ENCODE measurements around the gene LRRC4.

The LRRC4 gene

DNA sequence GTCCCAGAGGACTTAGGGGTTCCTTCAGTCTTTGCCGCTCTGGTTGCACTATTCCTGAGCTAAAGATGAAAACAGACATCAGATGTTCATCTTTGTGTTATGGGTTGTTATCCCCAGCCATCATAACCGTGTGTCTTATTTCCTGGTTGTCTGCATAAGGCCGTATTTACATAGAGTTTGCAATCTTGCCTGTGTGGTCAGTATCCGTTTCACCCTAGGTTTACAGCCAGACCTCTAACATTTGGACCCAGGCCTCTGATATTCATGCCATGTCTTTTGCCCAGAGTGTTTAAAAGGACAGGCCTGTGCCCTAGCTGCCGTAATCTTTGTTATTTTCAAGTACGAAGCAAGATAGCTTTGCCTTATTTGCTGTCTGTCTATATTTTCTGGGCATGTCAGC lies 26.6 kb downstream of the LRRC4 start:
- no peak for FAIRE-seq

DNA sequence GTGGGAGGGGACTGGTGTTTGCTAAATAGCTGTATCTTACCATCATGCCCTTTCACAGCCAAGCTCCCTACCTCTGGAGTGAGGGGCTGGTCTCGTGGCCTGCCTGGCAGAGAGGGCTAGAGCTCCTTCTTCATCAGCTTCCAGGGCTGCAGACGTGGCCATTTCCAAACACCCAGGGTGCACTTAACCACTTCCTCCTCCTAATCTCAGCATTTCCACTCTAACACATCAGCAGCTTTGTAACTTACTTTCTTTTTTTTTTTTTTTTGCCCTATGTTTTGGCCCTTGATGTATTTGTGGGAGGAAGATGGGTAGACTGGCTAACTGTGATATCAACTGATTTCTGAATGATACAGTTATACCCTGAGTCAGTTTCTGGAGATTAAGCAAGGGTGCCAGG lies 27.4 kb downstream of the LRRC4 start:
- FAIRE-seq = no peak

DNA sequence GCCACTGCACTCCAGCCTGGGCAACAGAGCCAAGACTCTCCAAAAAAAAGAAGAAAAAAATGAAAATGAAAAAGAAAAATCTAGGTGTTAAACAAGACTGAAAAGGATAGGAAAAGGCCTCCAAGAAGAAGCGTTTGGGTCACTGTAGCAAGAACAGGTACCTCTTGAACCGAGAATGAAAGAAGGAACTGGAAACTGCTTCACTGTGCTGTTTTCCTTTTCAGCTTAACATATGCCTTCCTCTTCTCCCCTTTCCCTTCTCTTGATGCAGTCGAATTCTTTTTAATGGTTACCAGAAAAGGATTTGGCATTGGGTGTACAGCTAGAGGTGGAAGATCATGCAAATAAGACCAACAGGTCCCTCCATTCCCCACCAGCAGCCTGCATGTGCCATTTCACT lies 28.1 kb downstream of the LRRC4 start:
- FAIRE-seq = no peak

DNA sequence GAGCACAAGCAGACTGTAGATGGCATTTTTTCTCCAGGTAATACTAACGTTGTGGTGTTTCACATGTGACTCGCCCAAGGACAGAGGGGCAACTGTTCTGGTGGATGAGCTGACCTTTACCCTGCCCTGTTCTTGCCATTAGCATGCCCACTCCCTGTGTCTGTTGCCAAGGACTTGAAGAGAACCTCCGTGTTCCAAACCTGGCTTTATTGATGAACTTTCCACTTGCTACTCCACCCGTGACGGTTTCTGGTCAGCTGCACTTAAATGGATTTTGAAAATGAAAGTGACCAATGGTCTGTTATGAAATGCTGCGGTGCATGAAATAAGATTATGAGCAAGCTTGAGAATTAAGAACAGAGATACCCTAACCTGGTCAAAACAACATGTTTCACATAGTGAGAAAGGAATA lies 30.4 kb downstream of the LRRC4 start:
- no peak for FAIRE-seq

DNA sequence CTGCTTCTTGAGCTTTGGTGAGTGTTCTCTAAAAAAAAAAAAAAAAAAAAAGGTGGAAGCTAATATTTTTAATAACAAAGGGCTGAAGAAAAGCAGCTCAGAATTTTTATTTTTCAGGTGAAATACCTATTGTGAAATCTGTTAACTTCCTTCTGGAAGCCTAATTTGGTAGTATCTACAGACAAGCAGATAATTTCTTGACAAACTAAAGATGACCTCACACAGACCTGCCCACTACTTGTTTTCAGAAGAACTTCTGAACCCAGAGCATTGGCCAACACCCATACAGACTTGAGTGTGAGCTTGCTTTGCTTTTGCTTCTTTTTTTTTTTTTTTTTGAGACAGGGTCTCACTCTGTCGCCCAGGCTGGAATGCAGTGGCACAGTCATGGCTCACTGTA lies 31.2 kb downstream of the LRRC4 start:
- FAIRE-seq = no peak

DNA sequence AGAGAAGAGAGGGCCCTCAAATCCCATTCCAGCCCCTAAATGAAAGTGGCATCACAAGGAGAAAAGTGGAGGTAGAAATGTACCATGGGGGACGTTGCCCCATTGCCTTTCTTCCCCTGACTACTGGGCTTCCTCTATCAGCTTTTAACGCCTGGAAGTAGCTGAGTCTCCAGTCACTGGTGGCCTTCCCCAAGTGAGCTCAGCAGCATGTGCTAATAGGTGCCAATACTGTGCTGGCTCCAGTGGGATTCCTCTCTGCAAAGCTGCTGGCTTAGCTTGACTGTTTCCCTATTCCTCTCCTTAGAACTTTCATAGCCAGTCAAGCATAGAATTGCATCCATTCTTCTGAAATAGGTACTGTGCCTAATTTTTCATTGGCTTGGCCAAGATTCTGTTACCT lies 32.6 kb downstream of the LRRC4 start:
- FAIRE-seq = no peak

DNA sequence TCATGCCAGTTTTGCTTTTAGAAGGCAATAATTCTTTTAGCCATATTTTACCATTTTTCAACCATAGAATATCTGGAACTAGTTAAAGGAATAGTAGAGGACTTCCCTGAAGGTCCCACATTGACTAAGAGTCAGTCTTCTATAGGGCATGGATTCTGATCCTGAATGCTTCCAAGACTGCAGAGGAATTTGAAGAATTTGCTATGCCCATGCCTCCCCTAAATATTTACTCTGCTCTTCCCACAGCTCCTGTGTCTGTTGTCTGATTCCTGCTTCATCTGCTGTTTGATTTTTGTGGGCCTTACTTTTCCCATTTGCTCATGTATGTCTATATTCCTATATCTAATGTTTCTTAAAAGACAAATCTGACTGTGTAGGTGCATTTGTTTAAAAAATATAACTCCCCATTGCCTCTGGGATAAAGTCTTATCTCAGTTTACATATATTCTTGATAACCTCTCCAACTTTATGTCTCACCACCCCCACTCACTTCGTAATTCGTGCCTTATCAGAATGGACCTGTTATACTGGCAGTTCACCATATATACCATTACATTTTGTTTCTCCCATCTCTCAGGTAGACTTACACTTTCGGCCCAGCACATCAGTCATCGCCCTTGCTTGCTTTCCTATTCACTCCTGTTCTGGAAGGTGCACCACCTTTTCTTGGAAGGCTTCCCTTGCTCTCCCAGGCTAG lies 33.9 kb downstream of the LRRC4 start:
- FAIRE-seq = no peak

DNA sequence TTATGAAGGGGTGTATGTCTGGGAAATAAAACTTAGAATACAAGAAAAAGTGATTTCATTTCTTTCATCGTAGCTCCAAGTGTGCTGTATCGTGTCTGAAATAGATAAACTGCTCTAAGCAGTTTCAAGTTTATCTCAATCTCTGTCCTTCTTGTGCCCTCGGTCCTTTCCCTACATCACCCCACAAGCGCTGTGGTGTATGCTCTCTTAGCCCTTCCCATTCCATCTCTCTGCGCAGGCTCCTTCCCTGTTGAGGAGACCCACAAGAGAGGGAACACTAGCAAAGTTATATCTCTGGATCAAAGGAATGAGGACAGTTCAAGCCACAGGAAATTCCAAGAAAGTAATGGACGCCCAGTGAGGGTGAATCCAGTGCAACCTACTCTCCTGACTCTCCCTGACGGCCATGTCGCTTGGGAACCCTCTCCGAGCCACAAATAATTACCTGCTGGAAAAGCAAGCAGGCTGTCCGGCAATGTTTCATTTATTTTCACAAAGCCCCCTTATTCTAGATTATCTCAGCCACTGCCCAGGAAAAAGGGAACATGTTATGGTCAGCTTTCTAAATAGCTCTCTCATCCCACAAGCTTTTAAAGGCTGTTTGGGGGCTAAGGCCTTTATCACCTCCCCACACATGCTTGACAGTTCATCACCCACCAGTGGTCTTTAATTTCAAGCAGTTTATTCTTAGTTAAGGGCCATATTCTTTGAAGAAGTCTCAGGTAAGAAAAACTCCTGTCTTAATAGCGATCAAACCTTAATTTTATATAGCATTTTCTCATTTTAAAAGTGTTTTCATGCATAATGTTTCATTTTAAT lies 34.8 kb downstream of the LRRC4 start:
- no peak for FAIRE-seq

DNA sequence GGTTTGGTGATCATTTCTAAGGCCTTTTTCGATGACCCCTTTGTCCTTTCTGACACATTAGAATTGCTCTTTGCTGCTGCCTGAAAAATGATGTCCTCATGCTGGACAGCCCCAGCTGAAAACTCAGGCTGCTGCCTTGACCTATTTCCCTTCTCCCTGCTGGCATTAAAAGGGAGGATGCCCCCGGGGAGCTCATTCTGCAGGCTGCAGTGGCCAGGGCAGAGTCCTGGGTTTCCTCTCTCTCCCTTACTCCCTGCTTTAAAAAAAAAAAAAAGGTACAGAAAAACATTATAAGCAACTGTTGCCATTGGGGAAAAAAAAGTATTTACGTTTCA lies 35.4 kb downstream of the LRRC4 start:
- no peak for FAIRE-seq

DNA sequence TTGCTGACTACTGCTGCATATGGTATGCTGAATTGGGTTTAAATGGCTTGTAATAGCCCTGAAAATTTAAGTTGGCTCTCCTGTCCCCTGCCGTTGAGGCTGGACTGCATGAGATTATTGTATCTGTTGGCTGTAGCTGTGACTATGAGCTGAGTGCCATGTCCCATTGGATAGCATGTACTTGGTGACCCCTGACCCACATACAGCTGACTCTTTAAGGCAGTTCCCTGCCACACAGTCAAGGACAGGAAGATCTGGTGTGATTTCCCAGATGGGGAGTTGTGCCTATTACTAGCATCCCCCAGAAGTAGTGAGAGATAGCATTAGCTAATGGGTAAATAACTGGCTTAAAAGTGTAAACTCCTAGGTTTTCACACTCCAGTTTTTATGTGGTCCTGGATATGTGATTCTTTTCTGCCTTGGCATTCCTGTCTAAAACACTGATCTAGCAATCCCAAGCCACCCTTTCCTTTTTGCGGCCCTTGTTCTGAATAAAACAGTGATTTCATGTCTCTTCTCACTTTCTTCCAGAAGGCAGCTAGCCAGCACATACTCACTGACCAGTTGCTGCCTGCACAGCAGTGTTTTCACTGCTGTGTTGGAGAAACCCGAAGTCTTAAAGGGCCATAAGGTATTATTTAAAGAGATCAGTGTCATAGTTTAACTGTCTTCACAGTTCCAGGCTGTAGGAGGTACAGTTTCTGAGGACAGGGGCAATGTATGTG lies 35.9 kb downstream of the LRRC4 start:
- no peak for FAIRE-seq

DNA sequence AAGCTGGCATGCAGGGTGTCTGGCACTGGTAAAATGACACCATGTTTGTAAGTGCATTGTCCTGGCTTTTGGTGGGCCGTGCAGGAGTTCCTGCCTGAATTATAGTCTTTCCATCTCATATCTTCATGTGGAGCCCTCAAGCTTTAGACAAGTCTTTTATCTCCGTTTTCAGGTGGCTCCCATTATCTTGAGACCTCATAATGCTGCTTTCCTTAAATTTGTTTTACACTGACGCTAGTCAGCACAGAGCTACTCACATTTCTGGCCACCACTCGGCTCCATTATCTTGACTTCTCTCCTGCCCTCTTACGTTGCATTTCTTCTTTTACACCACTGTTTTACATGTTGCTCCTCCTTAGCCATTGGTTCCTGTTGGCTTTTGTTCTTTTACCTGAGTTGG lies 37.2 kb downstream of the LRRC4 start:
- FAIRE-seq = no peak

DNA sequence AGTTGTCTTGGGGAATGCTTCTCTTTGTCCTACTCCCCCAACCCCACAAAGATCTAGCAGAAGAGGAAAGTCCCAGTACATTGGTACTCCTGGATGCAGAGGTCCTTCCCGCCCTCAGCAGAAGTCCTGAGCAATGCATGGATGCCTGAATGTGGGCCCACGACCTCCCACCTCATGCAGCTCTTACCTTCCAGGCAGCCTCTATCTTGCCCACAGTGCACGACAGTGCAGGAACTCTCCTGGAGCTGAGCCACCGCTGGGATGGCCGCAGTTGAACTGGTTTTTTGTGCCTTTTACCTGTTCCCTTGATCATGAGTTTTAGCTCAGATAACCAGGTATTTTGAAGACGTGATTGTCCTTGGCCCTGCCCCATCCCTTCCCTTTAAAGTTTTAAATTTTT lies 37.9 kb downstream of the LRRC4 start:
- no peak for FAIRE-seq

DNA sequence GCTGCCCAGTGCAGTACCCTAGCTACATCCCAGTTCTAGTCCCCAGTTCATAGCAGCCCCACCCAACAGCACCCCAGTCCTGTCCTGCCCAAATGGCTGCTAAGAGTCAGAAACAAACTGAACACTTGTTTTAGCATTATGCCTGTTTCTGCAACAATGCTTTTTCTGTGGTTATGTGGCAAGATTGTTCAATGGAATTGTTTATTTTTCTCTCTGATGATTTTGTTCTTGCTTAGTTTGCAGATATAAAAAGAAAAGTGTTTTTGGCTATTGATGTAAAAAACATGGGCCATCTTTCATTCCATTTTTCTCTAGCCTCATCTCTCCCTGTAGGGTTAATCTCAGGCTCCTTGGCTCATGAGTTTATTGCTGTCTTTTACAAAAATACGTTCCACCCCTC lies 42.5 kb downstream of the LRRC4 start:
- FAIRE-seq = no peak

DNA sequence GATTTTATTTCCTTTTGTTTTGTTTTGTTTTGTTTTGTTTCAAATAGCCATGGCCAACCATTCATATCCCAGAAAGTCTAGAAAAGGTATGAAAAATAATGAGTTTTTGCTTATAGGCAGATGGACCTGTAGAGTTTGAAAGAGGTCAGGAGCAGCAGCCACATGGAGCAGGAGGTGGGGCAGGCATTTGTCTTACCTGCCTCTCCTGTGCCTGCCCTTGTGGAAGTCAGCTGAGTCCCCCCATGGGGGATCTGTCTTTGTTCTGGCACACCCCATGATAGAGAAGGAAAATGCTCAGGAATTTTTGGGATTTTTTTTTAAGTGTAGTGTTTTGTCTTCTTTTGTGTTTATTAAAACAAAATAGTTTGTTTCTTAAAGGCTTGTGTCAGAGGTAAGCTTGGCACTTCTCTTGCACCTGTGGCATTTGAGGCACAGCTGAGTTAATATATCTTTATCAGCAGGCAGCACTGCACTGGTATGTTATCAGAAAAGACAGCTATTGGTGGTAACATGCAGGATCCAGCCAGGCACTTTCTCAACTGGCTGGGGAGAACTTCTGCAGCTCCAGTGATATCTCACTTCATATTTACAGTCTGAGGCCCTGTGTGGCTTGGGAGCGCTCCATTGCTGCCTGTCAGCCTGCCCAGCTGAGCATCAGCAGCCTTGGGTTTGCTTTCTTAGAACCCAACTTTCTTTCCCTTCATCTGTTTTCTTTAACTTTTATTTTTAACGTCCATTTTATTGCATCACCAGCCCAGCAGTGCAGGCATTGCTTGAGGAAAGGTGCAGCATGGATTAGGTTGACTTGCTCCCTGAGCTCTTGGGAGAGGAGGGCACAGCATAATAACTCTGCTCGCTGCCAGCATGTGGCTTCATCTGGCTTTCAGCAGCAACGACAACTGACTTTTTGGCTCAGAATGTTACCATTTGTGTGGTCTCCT lies 44.4 kb downstream of the LRRC4 start:
- FAIRE-seq = no peak

DNA sequence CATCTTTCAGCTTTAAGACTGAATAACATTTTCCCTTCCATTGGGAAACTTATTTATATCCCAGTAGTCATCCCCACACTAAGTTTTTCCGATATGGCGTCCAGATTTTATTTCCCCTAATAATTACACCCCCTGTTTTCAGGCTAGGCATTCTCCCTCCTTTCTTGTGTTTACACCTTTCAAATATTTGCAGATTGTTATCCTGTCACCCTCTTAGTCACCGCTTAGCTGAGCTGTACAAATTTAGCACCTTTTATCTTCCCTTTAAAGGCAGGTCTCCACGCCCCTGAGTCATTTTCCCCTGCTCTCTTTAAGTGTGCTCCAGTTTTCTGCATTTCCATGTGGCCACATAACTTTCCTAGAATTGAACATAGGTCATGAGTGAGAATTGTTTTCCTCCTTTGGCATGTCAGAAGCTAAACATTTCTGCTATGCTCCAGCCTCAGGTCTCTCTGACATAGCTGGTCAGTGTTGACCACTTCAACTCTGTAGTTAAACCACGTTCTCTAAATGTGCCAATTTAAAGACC lies 47.4 kb downstream of the LRRC4 start:
- no peak for FAIRE-seq

DNA sequence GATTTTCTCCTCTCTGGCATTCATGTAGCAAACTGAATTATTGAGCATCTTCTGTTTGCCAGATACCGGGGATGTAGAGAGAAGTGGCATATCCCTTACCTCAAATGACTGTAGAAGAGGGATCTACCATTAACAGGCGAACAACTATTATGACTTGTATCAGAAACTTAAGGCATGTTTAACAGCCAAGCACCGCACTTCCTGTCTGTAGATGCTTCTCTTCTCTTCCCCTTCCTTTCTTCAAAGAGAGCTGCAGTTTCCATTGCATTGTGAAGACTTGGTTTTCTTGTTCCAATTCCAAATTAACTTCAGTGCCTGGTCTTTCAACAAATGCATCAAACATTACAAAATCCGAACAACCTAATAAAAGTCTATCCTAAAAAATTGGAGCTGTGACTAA lies 49.3 kb downstream of the LRRC4 start:
- FAIRE-seq = no peak

DNA sequence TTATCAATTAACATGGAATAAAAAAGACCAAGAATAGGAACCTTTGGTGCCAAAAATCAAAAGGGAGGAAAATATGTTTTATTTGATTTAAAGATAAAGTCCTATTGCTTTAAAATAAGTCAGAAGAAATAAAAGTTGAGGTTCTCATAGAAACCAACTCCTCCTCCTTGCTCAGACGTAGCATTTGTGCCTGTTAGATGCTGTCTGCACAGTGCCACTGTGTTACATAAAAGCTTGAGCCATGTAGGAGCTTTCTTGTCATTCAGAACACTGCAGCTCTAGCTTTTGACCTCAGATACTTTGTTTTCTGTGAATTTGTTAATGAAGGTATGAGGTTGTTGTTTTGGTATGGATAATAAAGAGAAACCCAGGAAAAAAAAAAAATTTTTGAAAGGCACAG lies 50.3 kb downstream of the LRRC4 start:
- FAIRE-seq = no peak

DNA sequence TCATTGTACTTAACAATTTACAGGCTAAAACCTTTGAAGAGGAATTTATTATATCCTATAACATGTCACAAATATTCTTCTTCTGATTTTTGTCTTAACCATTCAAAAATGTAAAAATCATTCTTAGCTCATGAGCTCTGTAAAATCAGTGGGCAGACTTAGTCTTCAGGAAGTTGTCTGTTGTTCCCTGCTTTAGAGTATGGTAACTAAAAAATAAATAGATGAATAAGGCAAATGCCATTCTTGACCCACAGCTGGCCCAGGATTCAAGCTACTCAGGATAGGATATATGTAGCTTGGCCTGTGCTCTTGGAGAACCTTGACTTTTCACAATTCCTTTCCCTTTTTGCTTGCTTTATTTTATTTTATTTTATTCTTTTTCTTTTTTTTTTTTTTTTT lies 51.5 kb downstream of the LRRC4 start:
- FAIRE-seq = no peak

DNA sequence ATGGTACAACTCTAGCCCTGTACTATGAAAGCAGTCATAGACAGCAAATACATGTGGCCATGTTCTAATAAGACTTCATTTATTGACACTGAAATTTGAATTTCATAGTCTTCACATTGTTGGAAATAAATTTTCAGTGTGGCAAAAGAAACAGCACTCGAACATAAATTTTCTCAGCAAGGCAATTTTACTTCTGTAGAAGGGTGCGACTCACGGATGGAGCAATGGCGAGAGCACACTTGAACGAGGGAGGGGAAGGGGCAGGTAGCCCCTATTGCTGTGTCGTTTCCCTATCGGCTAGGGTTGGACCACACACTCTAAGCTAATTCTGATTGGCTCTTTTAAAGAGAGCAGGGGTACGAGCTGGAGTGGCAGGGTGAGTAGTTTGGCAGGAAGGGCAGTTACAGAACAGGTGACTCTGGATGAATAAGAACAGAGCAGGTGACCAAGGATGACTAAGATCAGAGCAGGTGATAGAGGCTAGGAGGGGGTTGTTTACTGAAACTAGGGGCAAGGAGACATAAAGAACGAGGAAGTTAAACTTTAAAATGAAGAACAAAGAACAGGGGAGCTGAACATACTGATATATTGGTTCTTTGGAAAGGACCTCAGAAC lies 52.0 kb downstream of the LRRC4 start:
- no peak for FAIRE-seq

DNA sequence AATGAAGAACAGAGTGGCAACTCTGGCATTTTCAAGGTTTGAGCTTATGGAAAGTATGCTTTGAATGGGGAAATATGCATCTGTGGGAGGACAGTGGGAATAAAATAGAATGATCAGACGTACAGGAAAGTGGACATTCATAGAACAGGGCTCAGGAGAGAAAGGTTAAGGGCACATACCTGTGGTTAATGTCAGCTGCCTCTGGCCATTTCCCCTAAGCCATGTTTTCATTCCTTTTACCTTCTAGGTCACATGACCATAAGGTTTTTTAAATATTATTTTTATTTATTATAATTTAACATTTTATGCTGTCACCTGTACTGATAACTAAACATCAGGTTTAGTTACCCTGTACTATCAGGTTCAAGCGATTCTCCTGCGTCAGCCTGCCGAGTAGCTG lies 52.8 kb downstream of the LRRC4 start:
- no peak for FAIRE-seq
